Measurements from ENCODE around the gene POU4F1.

POU4F1 gene

DNA sequence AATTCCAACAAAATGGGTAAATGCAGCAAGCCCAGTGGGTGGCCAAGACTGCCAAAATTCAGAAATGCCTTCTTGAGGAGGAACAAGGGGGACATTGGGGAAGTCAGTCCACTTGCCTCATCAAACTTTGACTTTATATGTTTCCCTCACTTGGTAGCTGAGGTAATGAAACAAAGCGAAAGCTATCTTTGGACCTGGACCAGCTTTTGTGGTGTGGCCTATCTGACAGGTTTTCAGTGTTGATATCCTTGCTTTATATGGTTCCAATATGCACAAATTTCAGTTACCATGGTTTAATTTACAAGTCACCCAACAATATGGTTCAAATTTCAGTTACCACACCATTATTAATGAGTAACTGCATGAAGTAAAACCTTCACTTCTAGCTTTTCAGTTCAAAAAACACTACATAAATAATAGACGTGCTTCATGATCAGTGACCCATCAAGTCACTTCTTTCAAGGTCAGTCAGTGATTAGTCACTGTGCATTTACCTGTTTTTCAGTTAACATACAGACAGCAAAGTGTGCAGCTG, 17.7 kb upstream of the POU4F1 start:
- TF ChIP-seq CTCF (IDR thresholded peaks at IDR 0.05; ENCODE audit: low read depth, low read length, missing control alignments), result no peak
- Histone ChIP-seq H3K36me3 (replicated peaks) (no peaks in the 10 kb centered on the region), H3K4me3 (ENCODE audit: low read depth, low read length) (no peak overlapping the region), H3K27me3 (replicated peaks) (no peaks in the 10 kb centered on the region), H3K27ac (no peak overlapping the region)
- in situ Hi-C loops (cut with HindIII; ENCODE audit: low pct_ligation_motif_present, low sequenced_read_pairs), result no loop called here
- no peak for DNase-seq

DNA sequence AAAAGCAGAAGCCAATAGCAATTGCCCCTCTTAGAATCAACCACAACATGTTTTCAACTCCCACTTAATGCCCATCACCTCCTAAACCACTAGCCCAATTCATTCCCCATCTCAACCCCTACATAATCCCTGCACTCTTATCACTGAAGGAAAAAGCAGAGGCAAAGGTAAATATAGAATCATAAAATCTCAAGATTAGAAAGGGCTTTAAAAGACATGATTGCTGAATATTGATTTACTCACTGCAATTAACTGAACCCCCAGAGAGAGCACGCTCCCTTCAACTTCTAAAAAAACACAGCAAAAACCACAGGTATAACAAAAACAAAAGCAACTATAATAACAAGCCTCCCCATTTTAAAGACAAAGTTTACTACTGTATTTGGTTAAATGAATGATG, 15.1 kb upstream of the POU4F1 start:
- in situ Hi-C loops (cut with HindIII; ENCODE audit: low pct_ligation_motif_present, low sequenced_read_pairs), result no loop called here
- no peak for TF ChIP-seq CTCF (IDR thresholded peaks at IDR 0.05; ENCODE audit: low read depth, low read length, missing control alignments)
- H3K4me3 ChIP-seq (ENCODE audit: low read depth, low read length), result no peak overlapping the region
- DNase-seq, result no peak
- no peak overlapping the region for H3K27ac ChIP-seq
- H3K36me3 ChIP-seq (replicated peaks), result no peaks in the 10 kb centered on the region
- H3K27me3 ChIP-seq (replicated peaks), result no peaks in the 10 kb centered on the region

DNA sequence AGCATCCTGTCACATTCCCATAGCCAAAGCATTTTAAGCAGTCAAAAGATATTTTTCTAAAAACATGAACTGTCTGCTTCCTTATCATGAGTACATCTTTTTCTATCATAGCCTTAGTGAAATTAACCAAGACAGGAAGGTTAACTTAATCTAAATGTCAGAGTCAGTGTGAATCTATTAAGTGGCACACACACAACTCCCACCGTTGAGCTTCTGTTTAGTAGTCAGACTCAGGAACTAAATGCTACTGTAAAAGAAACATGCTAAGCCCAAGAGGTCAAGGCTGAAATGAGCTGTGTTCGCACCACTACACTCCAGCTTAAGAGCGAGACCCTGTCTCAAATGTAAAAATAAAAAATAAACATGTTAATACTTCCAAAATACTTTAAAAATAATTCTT, 7.7 kb upstream of the POU4F1 start:
- DNase-seq, result no peak
- no peak for TF ChIP-seq CTCF (IDR thresholded peaks at IDR 0.05; ENCODE audit: low read depth, low read length, missing control alignments)
- Histone ChIP-seq H3K4me3 (ENCODE audit: low read depth, low read length) (no peak overlapping the region), H3K27me3 (replicated peaks) (peaks cover 36% of the 10 kb centered on the region), H3K27ac (no peak overlapping the region), H3K36me3 (replicated peaks) (no peaks in the 10 kb centered on the region)
- in situ Hi-C loops (cut with HindIII; ENCODE audit: low pct_ligation_motif_present, low sequenced_read_pairs), result no loop called here

- in situ Hi-C loops (cut with HindIII; ENCODE audit: low pct_ligation_motif_present, low sequenced_read_pairs), result no loop called here
- TF ChIP-seq CTCF (IDR thresholded peaks at IDR 0.05; ENCODE audit: low read depth, low read length, missing control alignments), result no peak
- no peak overlapping the region for H3K4me3 ChIP-seq (ENCODE audit: low read depth, low read length)
- DNase-seq, result no peak
- H3K27ac ChIP-seq, result no peak overlapping the region
- no peaks in the 10 kb centered on the region for H3K36me3 ChIP-seq (replicated peaks)
- peaks cover 42% of the 10 kb centered on the region for H3K27me3 ChIP-seq (replicated peaks)
Observed at GRCh38 chr13:78610381-78610883, 7.1 kb upstream of the POU4F1 start.

DNA sequence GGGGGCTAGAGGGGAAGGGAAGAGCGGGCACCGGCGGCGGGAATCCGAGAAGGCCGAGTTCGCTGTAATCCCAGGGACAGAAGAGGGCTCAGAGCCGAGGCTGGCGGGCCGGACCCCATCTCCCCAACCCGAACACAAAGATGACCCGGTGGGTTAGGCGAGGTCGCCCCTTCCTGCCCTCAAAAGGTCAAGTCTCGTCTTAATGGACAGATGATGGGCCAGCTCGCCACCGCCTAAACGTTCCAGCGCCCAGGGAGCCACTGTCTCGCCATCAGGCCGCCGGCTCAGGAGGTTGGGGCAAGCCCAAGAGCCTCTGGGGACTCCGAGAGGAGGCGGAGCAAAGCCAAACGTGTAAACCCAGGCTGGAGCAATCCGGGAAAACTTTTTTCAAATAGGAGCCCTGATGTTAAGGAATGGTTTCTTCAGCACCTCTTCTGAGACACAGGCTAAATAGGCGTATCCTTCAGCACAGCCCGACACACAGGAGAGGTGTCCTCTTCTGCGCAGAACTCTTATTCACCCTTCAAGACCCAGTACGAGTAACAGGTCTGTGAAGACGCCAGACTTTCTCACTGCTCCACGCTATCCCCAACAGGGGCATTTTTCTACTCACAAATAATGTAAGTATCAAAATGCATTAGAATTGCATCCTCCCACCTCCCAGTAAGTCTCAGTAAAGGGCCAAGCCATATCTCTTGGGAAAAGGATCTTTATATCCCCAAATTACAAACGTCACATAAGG, 6.3 kb upstream of the POU4F1 start:
- H3K4me3 ChIP-seq (ENCODE audit: low read depth, low read length), result peak overlapping the region; percentile 47
- no peaks in the 10 kb centered on the region for H3K36me3 ChIP-seq (replicated peaks)
- H3K27ac ChIP-seq, result no peak overlapping the region
- in situ Hi-C loops (cut with HindIII; ENCODE audit: low pct_ligation_motif_present, low sequenced_read_pairs), result no loop called here
- TF ChIP-seq CTCF (IDR thresholded peaks at IDR 0.05; ENCODE audit: low read depth, low read length, missing control alignments), result no peak
- peaks cover 50% of the 10 kb centered on the region for H3K27me3 ChIP-seq (replicated peaks)
- DNase-seq, result no peak
